GM12875 (cell line): ENCODE measurements around the gene DEUP1.

Experiments used
- H3K4me3 ChIP-seq: one replicate; pipeline ENCODE4 v1.5.1; 2011; ENCODE audit warnings: low read depth, low read length, control low read depth
- TF ChIP-seq, protein P1 (sequence below): IDR thresholded peaks from 2 replicates; pipeline ENCODE4 v1.5.1; 2011; ENCODE audit warnings: low read depth, mild to moderate bottlenecking, control low read depth, inconsistent platforms, low read length, moderate library complexity, borderline replicate concordance; ENCODE audit not compliant: insufficient read depth

DEUP1 gene

DNA sequence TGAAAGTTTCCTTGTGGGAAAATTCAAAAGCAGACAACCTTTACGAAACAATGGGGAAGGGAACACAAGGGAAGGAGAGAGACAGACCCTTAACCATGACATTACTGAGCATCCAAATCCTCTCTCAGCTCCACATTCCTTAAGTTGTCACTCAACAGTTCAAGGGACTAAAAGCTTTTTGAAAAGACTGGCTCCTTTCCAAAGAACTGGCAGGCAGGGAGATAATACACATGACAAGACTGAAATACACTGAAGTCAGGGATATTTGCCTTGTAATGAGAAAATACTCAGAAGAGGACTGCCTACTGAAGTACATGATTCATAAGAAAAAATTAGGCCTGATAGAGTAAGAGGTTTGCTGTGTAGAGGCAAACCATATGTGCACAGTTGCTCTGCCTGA is 143.6 kb downstream of the DEUP1 start:
- no peak overlapping the region for H3K4me3 ChIP-seq
- TF ChIP-seq, protein P1, sequence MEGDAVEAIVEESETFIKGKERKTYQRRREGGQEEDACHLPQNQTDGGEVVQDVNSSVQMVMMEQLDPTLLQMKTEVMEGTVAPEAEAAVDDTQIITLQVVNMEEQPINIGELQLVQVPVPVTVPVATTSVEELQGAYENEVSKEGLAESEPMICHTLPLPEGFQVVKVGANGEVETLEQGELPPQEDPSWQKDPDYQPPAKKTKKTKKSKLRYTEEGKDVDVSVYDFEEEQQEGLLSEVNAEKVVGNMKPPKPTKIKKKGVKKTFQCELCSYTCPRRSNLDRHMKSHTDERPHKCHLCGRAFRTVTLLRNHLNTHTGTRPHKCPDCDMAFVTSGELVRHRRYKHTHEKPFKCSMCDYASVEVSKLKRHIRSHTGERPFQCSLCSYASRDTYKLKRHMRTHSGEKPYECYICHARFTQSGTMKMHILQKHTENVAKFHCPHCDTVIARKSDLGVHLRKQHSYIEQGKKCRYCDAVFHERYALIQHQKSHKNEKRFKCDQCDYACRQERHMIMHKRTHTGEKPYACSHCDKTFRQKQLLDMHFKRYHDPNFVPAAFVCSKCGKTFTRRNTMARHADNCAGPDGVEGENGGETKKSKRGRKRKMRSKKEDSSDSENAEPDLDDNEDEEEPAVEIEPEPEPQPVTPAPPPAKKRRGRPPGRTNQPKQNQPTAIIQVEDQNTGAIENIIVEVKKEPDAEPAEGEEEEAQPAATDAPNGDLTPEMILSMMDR, result no peak

DNA sequence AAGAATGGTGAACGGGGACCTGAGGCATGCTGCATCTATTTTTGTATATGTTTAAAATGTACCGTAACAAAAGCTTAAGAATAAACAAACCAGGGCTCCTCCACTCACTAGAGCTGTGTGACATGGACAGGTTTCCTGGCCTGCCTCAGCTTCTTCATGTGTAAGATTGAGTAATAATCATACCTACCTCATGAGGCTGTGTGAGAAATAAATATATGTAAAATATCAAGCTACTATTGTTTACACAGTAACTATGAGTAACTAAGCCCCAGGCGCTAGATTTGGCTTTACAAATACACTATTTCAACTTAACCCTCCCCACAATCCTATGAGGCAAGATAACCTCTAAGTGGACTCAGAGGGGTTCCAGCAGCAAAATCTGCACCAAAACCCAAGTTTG is 146.3 kb downstream of the DEUP1 start:
- no peak overlapping the region for H3K4me3 ChIP-seq
- TF ChIP-seq, protein P1, result no peak

DNA sequence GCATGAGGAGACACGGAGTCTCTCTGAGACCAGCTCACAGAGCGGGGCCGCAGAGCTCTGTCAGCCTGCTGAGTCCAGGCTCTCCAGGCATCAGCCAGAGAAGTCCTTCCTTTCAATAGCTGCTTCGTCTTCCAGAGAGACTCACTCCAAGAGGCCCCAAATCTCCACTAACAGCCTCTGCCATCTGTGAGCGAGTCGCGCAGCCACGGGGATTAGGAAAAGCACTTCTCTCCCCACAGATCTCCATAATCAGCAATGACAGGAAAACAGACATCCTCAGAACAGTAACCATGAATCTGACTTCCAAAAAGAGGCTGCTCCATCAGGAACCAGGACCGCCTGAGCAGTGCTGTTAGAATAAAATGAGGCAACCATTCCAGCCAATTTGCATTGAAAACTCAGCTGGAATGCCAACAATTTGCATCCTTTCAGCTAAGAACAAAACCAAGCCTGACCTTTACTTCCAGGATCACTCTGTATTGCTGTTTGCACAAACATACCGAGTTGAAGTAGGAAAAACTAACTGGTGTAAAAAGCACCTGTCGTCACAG is 147.2 kb downstream of the DEUP1 start:
- TF ChIP-seq, protein P1, result no peak

DNA sequence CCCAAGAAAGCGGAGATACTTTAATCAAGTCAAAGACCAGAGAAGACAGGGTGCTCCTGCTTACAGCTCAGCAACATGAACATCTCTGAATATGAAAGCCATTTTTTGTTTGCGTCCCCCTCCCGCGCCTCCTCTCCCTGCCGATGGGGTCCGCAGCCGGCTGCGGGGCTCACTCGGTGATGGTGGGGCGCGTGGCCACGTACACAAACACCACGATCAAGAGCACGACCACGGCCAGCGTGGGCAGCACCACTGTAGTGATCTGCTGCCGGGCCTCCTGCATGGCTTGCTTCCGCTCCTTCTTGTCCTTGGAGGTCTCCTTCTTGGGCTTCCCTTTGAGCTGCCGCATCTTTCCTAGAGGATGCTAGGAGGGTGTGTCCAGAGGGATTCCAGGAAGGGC is 148.3 kb downstream of the DEUP1 start:
- TF ChIP-seq, protein P1, result no peak
- H3K4me3 ChIP-seq, result no peak overlapping the region

More for the DNA sequence above, 147.2 kb downstream of the DEUP1 start:
- H3K4me3 ChIP-seq, result no peak overlapping the region

DNA sequence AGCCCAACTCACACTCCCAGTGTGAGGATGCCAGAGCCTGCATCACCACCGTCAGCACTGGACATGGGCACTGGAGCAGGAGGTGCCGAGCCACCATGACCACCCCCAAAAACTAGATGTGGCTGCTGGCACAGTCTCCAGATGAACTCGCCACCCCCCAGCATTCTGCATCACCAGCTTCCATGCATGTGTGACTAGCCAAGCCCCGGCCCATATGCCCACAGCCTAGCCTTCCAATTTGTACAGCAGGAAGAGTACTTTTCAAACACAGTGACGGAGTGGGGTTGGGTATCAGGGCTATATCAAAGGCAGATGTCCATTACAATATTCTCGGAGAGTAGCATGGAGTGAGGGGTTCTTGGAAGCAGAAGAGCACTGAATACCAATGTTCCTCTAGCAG is 149.7 kb downstream of the DEUP1 start:
- H3K4me3 ChIP-seq, result no peak overlapping the region
- TF ChIP-seq, protein P1, result no peak

DNA sequence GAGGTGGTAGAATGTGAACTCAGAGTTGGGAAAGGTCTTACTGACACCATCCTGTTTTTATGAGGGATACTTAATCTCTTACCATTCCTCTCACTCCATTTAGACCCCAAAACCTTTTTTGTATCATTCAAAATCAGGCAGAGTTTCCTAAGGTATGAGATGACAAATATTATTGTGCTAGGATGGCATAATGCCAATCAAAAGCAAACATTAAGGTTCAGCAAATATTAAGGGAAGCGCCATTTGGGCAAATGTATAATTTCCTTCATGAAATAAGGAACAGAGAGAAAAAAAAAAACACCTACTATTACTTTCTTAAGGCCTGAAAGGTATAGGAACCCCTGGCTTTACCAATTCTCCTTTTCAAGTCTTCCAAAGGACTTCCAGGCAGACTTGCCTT is 150.2 kb downstream of the DEUP1 start:
- TF ChIP-seq, protein P1, result no peak
- H3K4me3 ChIP-seq, result no peak overlapping the region

DNA sequence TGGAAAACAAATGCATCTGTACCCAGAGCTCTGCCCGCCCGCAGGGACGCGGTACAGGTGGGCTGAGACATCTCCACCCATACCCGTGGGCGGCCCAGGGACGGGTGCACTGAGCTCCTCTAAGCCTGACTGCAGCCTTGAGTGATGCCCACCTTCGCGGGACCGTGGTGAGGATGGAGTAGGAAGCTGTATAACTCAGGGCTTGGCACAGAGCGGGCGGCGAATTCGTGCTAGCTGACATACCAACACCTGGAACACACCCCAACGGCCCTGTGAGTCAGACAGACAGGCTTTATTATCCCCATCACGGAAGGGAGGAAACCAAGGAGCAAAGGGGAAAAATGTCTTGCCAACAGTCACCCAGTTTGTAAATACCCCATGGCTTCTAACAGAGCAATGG is 150.7 kb downstream of the DEUP1 start:
- TF ChIP-seq, protein P1, result no peak
- H3K4me3 ChIP-seq, result no peak overlapping the region
